ENCODE measurements around the gene PIK3C2B. TPM values are rescaled to one million over a fixed set of nuclear protein-coding genes. Genes with fewer than 3 reads are reported as not detected.

Gene PIK3C2B
- total and polyA plus RNA-seq, 2 donors (not counting 3 experiments of a cell fraction or from before 2014, with no cell fraction given): 33.7 to 49.0 TPM

- H3K9me1 ChIP-seq (replicated peaks; ENCODE audit: control insufficient read depth, extremely low read depth, insufficient read depth, low read length): no peaks in the 10 kb centered on the region
- no peak overlapping the region for H3K4me3 ChIP-seq (replicated peaks in 1 of 3; ENCODE audit: insufficient read depth in 1 of 3, low read depth in 1 of 3, low read length in 3 of 3)
- peaks cover 18% of the 10 kb centered on the region for H3K4me1 ChIP-seq (ENCODE audit: control insufficient read depth, extremely low read depth, insufficient read depth, low read length)
- H3K4me2 ChIP-seq (ENCODE audit: insufficient read depth, low read length): no peak overlapping the region
- ChIA-PET POLR2A (no interaction called here), CTCF (interaction anchor here (1.0 to 18.3 kb wide), 7 partner anchors 10 to 315 kb away, joined by 3 to 1267 read pairs (median 3); no protein-coding TSS in a partner anchor)
- dilution Hi-C loops (cut with MboI; ENCODE audit: extremely low pct_ligation_motif_present, low sequenced_read_pairs): no loop called here
- DNase-seq (ENCODE audit: low read depth, low spot score): no peak
- H3K9me3 ChIP-seq (replicated peaks; ENCODE audit: control insufficient read depth, insufficient read depth, low read length): no peaks in the 10 kb centered on the region
- FAIRE-seq: no peak
- H2AFZ ChIP-seq (ENCODE audit: low read depth, low read length): no peak overlapping the region
- H3K27me3 ChIP-seq (ENCODE audit: control insufficient read depth in 2 of 2, insufficient read depth in 2 of 2, low read length in 2 of 2): no peaks in the 10 kb centered on the region
- no peaks in the 10 kb centered on the region for H3K79me2 ChIP-seq (ENCODE audit: control insufficient read depth, insufficient read depth, low read length)
- no TSS peak for BruUV-seq (replicated peaks)
- no peak overlapping the region for H3K27ac ChIP-seq (ENCODE audit: insufficient read depth, low read depth, low read length)
- no peaks in the 10 kb centered on the region for H4K20me1 ChIP-seq (replicated peaks; ENCODE audit: control insufficient read depth, extremely low read depth, insufficient read depth, low read length)
- intact Hi-C loops (cut with micrococcal nuclease): no loop called here
- no peak for TF ChIP-seq CTCF (IDR thresholded peaks at IDR 0.05; ENCODE audit: extremely low read depth in 1 of 2, insufficient read depth in 1 of 2, low read depth in 1 of 2, low read length in 2 of 2)
- TF ChIP-seq FOS (IDR thresholded peaks at IDR 0.05; ENCODE audit: borderline replicate concordance, insufficient read depth, low read length): no peak
- TF ChIP-seq MYC (IDR thresholded peaks at IDR 0.05; ENCODE audit: low read depth, low read length): no peak
- H3K9ac ChIP-seq (replicated peaks; ENCODE audit: extremely low read depth, insufficient read depth, low read length): no peak overlapping the region
- no peaks in the 10 kb centered on the region for H3K36me3 ChIP-seq (ENCODE audit: control insufficient read depth in 2 of 2, extremely low read depth in 1 of 2, insufficient read depth in 2 of 2, low read length in 2 of 2)
These were observed 3.0 kb downstream of the PIK3C2B start for GRCh38 chr1:204491655-204492054.

- intact Hi-C loops (cut with micrococcal nuclease) (no loop called here), dilution Hi-C loops (cut with MboI; ENCODE audit: extremely low pct_ligation_motif_present, low sequenced_read_pairs) (no loop called here)
- H4K20me1 ChIP-seq (replicated peaks; ENCODE audit: control insufficient read depth, extremely low read depth, insufficient read depth, low read length): no peaks in the 10 kb centered on the region
- H3K9me3 ChIP-seq (replicated peaks; ENCODE audit: control insufficient read depth, insufficient read depth, low read length): no peaks in the 10 kb centered on the region
- no peak overlapping the region for H3K27ac ChIP-seq (ENCODE audit: insufficient read depth, low read depth, low read length)
- H3K36me3 ChIP-seq (ENCODE audit: control insufficient read depth in 2 of 2, extremely low read depth in 1 of 2, insufficient read depth in 2 of 2, low read length in 2 of 2): peaks cover 0 to 3% of the 10 kb centered on the region in 2 experiments
- TF ChIP-seq GATA2 (IDR thresholded peaks at IDR 0.05; ENCODE audit: insufficient read depth, insufficient read length, low read depth, low read length): no peak
- TF ChIP-seq JUN (IDR thresholded peaks at IDR 0.05; ENCODE audit: borderline replicate concordance, insufficient read depth, insufficient read length, low read depth): no peak
- no peak for TF ChIP-seq CTCF (IDR thresholded peaks at IDR 0.05; ENCODE audit: extremely low read depth in 1 of 2, insufficient read depth in 1 of 2, low read depth in 1 of 2, low read length in 2 of 2)
- TF ChIP-seq MAX (IDR thresholded peaks at IDR 0.05; ENCODE audit: insufficient read depth, insufficient read length): no peak
- no peak for TF ChIP-seq FOS (IDR thresholded peaks at IDR 0.05; ENCODE audit: borderline replicate concordance, insufficient read depth, low read length)
- TF ChIP-seq POLR2A (IDR thresholded peaks at IDR 0.05; ENCODE audit: low read depth, low read length): no peak
- no peak for TF ChIP-seq POLR2AphosphoS5 (IDR thresholded peaks at IDR 0.05; ENCODE audit: insufficient read depth, low read depth, low read length)
- TF ChIP-seq EZH2 (IDR thresholded peaks at IDR 0.05; ENCODE audit: borderline replicate concordance, low read depth, low read length, severe bottlenecking): no peak
- TF ChIP-seq MYC (IDR thresholded peaks at IDR 0.05; ENCODE audit: low read depth, low read length): no peak
- no peaks in the 10 kb centered on the region for H3K9me1 ChIP-seq (replicated peaks; ENCODE audit: control insufficient read depth, extremely low read depth, insufficient read depth, low read length)
- no peak for FAIRE-seq
- BruUV-seq (replicated peaks): no TSS peak
- no peaks in the 10 kb centered on the region for H3K79me2 ChIP-seq (ENCODE audit: control insufficient read depth, insufficient read depth, low read length)
- H2AFZ ChIP-seq (ENCODE audit: low read depth, low read length): no peak overlapping the region
- no peak overlapping the region for H3K4me3 ChIP-seq (replicated peaks in 1 of 3; ENCODE audit: insufficient read depth in 1 of 3, low read depth in 1 of 3, low read length in 3 of 3)
- ChIA-PET CTCF (interaction anchor here (1.2 to 3.2 kb wide), 6 partner anchors 9 to 89 kb away, joined by 3 to 14 read pairs (median 5); no protein-coding TSS in a partner anchor), POLR2A (no interaction called here)
- no peaks in the 10 kb centered on the region for H3K27me3 ChIP-seq (ENCODE audit: control insufficient read depth in 2 of 2, insufficient read depth in 2 of 2, low read length in 2 of 2)
- no peak for DNase-seq (ENCODE audit: low read depth, low spot score)
- H3K4me1 ChIP-seq (ENCODE audit: control insufficient read depth, extremely low read depth, insufficient read depth, low read length): no peaks in the 10 kb centered on the region
- H3K9ac ChIP-seq (replicated peaks; ENCODE audit: extremely low read depth, insufficient read depth, low read length): no peak overlapping the region
- no peak overlapping the region for H3K4me2 ChIP-seq (ENCODE audit: insufficient read depth, low read length)
These were observed 7.4 kb downstream of the PIK3C2B start for GRCh38 chr1:204487256-204487615.

All from endothelial cell of umbilical vein (primary cell).